Putamen (tissue), 1 donor: Measurements from ENCODE around the gene WRAP73.

Experiments used
- DNase-seq: peaks from one replicate; pipeline ENCODE4 v3.0.0-alpha.2; 2016; ENCODE audit warnings: low spot score

WRAP73 gene

DNA sequence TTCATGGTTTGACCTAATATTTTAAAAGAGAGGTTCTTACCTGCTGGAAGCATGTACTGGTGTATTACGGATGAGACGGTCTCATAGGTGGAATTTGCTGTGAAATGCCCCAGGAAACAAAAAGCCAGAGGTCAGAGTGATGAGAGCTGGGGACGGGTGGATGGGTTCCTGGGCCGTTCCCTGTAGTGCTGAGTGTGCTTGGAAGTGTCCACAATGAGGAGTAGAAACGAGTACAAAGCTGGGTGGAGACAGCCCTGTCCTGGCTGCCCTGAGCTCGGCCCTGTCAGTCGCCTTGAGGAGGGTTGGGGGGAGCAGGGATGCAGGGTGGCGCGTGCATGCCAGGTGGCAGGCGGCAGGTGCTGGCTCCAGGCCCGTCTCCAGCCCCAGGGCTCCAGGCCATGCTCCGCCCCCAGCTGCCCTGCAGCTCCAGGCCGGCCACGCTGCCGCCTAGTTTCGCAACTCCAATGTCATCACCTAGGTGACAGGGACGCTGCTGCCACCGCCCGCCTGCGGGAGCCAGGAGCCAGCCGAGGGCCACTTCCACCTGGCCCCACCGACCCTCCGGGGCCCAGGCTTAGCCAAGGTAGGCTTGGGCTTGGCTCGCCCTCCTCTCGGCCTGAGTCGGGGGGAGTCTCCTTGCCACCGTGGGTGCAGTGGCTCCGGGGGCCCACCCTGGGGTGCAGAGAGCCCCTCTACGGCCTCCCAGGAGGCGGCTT lies 18.8 kb upstream of the WRAP73 start:
- DNase-seq: no peak

DNA sequence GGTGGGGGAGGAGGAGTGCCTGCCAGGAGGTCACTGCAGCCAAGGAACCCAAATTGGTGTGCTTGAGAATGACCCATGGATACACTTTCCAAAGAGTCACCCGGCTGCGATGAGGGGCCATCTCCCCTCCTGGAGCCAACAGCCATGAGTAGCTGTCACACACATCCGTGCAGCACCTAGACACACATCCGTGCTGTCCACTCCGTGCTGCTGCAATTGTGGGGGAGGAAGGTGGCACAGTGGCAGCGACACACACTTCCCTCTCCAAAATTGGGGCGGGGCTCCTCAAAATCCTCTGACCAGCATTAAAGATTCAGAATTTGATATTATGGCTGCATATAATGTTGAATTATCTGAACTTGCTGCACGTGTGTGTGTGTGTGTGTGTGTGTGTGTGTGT lies 18.2 kb upstream of the WRAP73 start:
- DNase-seq: no peak

DNA sequence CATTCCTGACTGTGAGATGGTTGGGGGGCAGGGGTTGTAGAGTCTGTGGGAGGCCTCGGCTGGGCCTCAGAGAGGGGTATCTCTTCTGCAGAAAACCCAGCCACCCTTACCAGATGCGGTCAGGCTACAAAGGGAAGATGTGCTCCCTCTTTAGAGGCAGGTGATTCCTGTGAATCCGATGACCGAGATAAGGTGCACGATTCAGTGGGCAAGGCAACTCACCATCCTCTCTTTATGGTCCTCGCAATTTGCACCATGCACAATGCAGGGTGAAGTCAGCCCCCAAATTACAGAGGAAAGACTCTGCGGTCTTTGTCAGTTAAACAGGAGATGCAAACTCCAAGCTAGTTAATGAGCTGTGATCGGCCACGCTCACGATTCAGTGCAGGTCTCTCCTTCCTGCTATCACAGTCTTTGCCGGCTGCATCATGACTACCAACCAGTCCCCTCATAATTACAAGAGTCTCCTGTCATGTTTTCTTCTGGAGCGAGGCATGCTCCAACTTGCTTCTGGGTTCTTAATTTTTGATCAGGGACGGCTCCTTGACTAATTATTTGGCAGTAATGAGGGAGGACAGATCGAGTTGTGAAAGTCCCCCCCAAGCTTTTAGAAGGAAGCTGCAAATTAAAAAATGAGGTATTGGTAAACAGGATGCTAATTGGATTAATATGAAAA lies 14.9 kb upstream of the WRAP73 start:
- DNase-seq: no peak

DNA sequence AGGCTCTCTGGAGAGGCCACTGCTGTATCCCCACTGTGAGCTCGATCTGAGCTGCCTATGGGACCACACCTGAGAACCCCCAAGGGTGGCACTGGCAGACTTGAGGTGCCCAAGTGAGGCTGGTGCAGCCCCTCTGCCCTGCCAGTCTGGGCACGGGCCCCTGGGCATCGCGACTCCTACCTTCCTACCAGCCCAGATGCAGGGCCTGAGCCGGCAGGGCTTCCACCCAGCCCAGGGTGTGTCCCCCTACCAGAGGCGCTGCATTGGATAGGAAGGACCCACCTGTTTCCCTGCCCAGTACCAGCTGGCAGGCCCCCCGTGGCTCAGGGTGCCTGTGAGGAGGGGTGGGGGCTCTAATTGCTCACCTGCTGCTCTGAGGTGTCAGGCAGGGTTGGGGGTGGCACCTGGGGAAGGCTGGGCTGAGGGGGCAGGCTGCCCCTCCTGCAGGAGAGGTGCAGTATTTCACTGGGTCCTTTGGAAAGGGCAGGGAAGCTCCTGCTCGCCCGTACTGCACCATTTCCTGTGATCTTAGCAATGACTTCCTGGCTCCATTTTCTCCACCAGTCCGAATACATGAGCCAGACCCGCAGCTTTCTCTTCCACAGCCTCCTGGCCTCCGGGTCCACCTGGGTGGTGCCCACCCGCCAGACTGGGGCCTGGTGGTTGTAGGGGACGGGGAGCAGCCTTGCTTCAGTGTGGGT lies 14.2 kb upstream of the WRAP73 start:
- DNase-seq: no peak

DNA sequence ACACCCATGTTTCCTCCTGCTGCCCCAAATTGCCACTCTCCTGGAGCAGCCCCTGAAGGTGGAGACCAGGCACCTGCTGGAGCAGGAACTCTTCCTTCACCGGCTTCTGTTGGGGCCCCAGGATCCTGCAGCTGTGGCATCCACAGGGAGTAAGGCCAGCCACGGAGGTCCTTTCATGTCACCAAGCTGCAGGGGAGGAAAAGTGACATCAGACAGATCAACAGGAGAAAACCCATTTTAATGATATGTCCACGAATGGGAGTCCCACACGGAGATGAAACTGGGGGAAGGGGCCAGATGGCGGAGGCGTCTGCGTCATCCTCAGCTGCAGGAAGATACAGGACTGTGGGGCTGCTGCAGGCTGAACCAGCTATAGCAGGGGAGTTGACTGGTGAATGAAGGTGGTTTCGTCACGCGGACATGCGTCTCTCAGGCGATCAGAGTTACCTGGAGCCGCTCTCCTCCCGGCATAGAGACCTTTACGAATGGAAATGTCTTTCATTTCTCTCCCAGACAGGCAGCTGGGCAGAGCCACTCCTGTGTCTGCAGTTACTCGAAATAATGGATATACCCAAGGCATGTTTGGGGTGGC lies 12.3 kb upstream of the WRAP73 start:
- DNase-seq: no peak

DNA sequence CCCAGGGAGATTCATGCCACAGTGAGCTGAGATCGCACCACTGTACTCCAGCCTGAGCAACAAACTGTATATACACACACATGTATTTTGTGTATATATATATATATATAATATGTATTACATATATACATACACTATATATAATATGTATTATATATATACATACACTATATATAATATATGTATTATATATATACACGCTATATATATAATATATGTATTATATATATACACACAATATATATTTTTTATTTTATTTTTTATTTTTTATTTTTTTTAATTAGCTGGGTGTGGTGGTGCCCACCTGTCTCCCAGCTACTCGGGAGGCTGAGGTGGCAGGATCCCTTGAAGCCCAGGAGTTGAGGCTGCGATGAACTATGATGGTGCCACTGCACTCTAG lies 11.7 kb upstream of the WRAP73 start:
- DNase-seq: no peak

DNA sequence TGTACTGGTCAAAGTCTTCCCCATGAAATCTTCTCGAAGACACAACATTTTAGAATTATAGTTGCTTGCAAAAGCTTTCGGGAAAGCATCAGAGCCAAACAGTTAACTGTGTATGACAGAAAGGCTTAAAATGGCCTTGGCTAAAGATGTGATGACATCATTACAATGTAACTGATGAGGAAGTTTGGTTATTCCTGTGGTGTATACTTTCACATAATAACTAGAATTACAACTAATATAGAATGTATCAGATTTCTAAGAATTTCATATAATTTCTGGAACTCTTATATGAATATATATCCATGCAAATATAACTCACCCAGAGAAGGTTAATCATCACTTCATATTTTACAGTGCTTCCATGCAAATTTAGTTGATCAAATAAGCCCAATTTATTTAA lies 10.8 kb upstream of the WRAP73 start:
- no peak for DNase-seq

DNA sequence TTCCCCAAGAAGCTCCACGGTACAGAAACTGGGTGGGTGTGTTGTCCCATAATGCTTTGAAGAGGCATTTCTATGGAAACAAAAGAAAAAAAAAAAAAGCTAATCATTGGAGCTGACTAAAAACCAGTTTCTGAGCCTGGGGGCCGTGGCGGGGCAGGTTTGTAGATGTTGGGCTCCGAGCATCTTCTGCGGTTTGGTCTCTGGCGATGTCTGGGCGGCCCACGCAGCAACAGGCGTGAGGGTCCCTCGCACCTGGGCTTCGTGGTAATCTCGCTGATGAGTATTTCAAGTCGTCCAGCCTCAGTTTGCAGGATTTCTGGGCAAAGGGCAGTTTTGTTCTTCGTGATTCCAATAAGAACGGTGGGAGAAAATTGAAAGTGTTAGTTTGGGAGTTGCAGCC lies 9.2 kb upstream of the WRAP73 start:
- DNase-seq: no peak

DNA sequence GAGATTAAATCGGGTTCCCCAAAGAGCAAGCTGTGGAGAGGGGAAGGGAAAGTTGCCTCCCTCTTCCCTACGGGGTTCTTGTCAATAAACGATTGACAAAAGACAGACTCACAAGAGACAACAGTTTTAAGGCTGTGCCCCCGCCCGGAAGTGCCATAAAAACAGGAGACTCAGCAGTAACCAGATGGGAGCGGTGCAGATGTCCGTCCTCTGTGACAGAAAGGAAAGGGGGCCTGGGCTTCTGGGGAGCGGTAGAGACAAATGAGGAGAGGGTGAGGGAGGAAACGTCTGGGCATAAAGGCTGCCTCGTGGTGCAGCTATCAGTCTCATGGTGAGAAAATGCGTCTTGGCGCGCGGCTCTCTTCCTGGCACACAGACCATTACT lies 8.3 kb upstream of the WRAP73 start:
- DNase-seq: no peak

DNA sequence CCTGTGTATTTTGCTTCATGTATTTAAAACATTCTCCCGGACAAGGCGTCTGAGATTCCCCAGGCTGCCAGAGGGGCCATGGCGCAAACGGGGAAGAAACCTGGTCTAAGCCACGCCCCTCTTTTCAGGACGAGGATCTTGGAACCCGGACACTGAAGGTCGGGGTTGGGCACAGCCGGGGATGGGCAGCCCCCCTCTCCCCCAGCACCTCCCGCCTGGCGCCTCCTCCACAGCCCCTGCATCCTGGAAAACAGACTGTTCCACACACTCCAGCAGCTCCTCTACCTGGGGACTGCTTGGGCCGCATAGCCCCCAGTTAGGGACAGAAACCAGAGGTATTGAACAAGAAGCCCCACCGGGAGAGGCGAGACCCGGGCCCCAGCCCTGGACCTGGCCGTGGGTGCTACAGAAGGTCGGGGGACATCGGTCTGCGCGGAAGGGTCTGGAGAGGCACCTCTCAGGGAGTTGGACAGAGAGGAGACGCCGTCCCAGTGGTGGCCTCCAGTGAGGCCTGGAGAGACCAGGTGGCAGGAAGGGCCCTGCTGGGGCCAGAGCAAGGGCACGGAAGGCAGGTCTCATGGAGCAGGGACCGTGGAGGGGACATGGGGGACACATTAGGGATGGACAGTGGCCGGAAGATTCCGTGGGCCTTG lies 7.8 kb upstream of the WRAP73 start:
- DNase-seq: no peak

DNA sequence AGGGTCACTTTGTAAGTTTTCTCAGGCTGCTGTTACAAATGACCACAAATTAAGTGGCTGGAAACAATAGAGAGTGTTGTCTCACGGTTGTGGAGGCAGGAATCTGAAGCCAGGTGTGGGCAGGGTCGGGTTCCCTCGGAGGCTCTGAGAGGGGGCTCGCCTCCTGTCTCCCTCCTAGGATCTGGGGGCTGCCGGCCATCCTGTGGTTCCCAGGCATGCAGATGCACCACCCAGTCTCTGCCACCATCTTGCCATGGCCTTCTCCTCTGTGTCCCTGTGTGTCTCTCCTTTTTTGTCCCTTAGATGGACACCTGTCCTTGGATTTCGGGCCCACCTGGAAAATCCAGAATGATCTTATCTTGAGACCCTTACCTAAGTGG lies 7.2 kb upstream of the WRAP73 start:
- DNase-seq: no peak

DNA sequence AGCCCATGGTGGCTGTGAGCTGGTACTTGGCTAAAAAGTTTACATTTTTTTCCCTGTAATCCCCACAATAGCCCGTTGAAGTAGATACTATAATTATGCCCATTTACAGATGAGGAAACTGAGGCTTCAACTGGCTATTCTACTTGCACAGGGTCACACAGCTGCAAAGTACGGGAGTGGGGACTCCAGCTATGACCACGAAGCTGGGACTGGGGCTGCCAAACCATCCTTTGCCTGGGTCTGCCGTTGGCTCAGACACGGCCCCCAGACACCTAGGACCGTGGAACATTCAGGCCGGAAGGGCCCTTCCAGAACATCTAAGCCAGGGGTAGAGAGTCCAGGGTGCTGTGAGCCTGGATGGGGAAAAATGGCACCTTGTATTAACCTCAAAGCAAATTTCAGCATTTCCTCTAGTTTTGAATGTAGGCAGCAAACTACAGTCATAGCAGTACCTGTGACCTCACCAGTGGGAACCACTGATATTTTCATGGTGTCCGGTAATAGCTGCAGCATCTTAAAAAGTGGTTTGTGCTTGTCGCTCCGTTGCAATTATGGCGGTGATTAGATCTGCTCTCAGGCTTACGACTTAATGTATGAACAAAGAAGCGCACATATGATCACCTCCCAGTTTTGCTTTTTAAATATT lies 6.7 kb upstream of the WRAP73 start:
- DNase-seq: no peak

DNA sequence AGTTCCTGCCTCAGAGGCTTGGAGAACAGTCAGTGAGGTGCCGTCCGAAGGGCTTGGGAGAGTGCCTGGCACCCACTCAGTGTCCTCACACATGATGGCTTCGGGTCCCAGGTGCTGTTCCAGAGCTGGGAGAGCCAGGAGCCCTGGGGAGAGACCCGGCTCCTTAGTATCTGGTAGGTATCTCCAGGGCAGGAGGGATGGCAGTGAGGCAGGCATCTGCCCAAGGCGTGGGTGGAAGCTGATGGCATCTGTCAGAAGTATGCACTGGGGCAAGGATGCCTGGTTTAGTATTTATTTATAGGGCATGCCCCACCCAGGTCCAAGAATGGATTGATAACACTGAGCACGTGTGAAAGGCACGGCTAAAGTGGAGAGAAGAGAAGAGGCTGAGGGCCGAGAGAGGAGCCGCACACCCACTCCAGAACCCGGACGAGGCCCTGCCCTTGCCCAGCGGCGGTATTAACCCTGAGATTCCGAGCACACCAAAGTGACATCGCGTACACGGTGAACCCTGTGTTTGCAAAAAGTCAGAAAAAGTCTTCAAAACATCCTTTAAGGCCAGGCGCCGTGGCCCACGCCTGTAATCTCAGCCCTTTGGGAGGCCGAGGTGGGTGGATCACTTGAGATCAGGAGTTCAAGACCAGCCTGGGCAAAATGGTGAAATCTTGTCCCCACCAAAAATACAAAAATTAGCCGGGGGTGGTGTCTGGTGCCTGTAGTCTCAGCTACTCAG lies 4.8 kb upstream of the WRAP73 start:
- no peak for DNase-seq

DNA sequence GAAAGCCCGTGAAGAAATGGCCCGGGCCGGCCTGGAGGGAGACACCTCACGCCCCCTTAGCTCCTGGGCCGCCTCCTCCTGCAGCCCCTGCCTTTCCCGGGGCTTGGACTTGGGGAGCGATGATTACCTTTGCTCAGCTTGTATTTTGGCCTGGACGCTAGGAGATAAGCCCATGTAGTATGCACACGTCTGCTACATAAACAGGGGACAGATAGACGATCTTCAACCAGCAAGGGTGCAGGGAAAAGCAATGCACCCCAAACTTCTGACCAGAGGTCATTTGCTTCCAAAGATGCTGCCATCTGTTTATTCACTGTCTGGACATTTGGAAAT lies 3.3 kb upstream of the WRAP73 start:
- DNase-seq: no peak

DNA sequence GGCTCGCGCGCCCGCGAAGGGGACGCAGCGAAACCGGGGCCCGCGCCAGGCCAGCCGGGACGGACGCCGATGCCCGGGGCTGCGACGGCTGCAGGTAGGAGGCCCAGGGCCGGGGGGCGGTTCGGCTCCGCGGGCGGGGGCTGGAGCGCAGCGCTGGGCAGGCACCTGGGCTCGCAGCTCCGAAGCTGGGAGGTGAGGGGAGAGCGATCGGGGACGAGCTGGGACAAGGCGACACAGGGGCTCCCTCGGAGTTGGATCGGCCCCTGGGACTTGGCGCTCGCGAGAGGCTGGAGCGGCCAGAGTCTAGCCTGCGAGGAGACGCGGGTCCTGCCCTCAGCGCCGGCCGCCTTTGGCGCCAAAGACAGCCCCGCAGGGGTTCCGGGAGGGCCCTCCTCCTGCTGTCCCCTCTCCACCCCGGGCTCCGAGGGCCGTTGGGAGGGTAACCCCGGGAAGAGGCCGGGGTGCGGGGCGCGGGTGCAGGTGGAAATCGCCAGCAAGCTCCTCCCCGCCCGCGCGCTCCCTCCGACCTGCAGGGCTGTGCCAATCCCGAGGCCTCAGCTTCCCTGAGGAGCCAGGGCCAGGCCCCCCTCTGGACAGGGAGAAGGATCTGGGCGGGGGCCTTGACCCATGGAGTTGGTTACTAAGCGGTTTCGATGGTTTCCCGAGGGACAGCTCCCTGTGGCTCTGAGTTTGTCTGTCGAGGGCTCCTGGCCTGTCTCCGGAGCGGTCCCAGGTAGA lies 2.8 kb upstream of the WRAP73 start:
- DNase-seq: no peak

DNA sequence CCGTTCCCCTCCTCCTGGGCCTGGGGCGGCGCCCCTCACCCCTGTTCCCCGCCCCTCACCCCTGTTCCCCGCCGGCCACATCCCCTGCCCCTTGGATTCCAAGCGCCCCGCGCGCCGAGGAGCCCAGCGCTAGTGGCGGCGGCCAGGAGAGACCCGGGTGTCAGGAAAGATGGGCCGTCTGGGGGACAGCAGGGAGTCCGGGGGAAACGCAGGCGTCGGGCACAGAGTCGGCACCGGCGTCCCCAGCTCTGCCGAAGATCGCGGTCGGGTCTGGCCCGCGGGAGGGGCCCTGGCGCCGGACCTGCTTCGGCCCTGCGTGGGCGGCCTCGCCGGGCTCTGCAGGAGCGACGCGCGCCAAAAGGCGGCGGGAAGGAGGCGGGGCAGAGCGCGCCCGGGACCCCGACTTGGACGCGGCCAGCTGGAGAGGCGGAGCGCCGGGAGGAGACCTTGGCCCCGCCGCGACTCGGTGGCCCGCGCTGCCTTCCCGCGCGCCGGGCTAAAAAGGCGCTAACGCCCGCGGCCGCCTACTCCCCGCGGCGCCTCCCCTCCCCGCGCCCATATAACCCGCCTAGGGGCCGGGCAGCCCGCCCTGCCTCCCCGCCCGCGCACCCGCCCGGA lies 2.1 kb upstream of the WRAP73 start, which contains the start of gene TP73:
Gene TP73 (plus strand): TSS at position 587 of the 618 bp plus-strand sequence. CDS start 29,850 bp downstream, outside the sequence.
- no peak for DNase-seq

DNA sequence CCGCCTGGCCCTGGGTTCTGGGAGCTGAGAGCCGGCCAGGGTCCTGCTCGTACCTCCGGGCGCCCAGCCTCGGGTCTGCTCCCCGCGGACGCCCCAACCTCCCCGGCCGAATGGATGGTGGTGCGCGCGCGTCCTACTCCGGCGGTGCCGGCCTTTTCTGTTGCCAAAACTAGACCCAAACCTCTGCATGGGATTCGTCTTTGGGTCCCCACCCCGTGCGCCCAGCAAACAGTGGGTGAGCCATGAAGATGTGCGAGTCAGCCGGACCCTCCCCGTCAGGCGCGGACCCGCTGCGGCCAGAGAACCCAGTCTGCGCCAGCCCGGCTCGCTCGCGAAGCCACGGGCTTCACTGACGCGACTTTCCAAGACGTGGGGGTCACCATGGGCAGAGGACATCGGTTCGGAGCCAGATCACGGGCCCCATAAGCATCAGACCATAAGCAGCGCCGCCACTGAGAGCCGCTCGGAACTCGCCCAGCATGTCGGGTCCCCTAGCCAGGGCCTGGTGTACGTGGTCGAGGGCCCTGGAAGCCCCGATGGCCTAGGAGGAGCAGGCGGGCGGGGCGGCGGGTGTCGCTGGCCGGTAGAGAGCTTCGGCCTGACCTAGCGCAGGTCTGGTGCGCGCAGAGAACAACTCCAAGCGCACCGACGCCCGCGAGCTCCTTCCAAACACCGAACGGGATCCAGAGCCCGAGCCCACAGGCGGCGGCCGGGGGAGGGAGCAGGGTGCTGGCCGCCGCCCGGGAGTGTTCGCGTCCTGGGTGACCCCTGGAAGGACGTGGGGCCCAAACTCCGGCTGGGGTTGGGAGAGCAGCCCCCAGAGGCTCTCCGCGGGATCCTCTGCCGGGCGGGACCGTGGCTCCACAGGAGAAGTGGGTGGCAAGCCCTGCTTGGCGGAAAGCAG lies 1.4 kb upstream of the WRAP73 start:
- no peak for DNase-seq

DNA sequence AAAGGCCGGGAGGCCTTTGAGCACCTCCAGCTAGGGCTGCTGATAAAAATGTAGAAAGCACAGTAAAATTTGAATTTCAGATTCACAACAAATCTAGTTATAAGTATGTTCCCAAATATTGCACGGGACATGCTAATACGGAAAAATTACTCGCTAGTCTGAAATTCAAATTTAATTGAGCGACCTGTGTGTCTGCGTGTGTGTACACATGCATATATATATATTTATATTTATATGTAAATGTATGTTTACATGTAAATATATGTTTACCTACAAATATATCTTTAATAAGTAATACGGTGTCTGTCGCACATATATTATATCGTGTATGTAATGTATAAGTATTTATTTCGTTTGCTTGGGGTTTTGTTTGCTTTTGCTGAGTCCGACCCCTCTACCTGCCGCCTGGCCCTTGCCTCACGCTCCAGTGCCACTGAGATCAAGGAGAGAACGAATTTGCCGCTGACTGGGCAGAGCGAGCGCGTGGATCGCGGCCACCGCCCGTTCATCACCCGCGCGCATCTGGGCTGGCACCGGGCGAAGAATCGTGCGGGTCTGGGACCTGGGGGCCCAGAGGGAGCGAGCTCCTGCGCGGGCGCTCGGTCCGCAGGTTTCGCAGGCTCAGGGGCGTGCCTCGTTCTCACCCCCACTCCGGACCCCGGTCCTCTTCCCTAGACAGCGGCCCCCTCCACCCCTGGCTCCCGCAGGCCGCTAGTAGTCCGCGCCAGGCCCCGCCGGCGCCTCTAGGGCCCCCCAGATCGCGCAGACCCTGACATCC lies 534 bp upstream of the WRAP73 start:
- DNase-seq: no peak
